GM12878 (cell line): ENCODE measurements around the gene ANO9. TPM values are rescaled to one million over a fixed set of nuclear protein-coding genes. Genes with fewer than 3 reads are reported as not detected.
A peak's percentile ranks its signal among the peaks of the same experiment; 100 is the strongest.

Experiments
- ATAC-seq: fragments of 200-7000 bp; cut with Tn5 transposase; 3 replicates; pipeline ENCODE4 v1.9.1; 2020; ENCODE audit warnings: mild to moderate bottlenecking, moderate library complexity
- BruUV-seq: library from RNA; stranded (reverse); fragments of 400-500 nt; replicated peaks from 2 replicates; lab custom pipeline; 2021; lab: Mats Ljungman, UMichigan
- CTCF ChIA-PET: fragments of 300-600 bp; sonication (Branson Sonifier 250); formaldehyde crosslinking; extraction: SDS; loops from one replicate; lab custom pipeline; 2021; ENCODE audit warnings: inconsistent platforms; lab: Yijun Ruan, JAX
- POLR2A ChIA-PET: fragments of 350-600 bp; formaldehyde crosslinking; extraction: SDS; loops from one replicate; lab custom pipeline; 2021; ENCODE audit warnings: inconsistent platforms; lab: Charles Lee
- RAD21 ChIA-PET: fragments of 300-600 bp; sonication (Branson Sonifier 250); formaldehyde crosslinking; loops from one replicate; lab custom pipeline; 2023; ENCODE audit warnings: antibody characterized with exemption; ENCODE audit not compliant: unreplicated experiment; lab: Charles Lee
- SMC1A ChIA-PET: fragments of 300-600 bp; sonication (Branson Sonifier 250); formaldehyde crosslinking; loops from one replicate; lab custom pipeline; 2023; ENCODE audit not compliant: unreplicated experiment, uncharacterized antibody; lab: Charles Lee
- DNase-seq: peaks from one replicate; pipeline ENCODE4 v3.0.0-alpha.2; 2011; ENCODE audit warnings: low read depth, low spot score
- FAIRE-seq: peaks from 3 replicates; lab custom pipeline; 2011; peaks lifted over from hg19 to GRCh38; lab: Jason Lieb, UNC
- H2AFZ ChIP-seq: 2 replicates; pipeline ENCODE4 v1.6.0; 2011; ENCODE audit warnings: low read depth, low read length, control low read depth; ENCODE audit not compliant: control insufficient read depth
- H3K27ac ChIP-seq: 2 replicates; pipeline ENCODE4 v1.5.1; 2011; ENCODE audit warnings: control low read depth; ENCODE audit not compliant: control insufficient read depth, insufficient read depth
- H3K27me3 ChIP-seq, 2 experiments: replicated peaks in 1 of 2; 2 replicates each; pipeline versions ENCODE4 v1.6.0 to v1.6.1; 2011; ENCODE audit warnings: low read length in 1 of 2; ENCODE audit not compliant: control insufficient read depth in 2 of 2, insufficient read depth in 2 of 2
- H3K36me3 ChIP-seq, 2 experiments: 2 replicates each; pipeline ENCODE4 v1.5.1; 2011; ENCODE audit warnings: low read length in 1 of 2; ENCODE audit not compliant: control insufficient read depth in 2 of 2, insufficient read depth in 2 of 2
- H3K4me1 ChIP-seq: 2 replicates; pipeline ENCODE4 v1.6.1; 2011; ENCODE audit warnings: mild to moderate bottlenecking, low read length, moderate library complexity, mixed read lengths; ENCODE audit not compliant: control insufficient read depth, insufficient read depth
- H3K4me2 ChIP-seq: 2 replicates; pipeline ENCODE4 v1.6.0; 2011; ENCODE audit warnings: control low read depth; ENCODE audit not compliant: control insufficient read depth, insufficient read depth
- H3K4me3 ChIP-seq: fragments of 200-600 bp; sonication (generic); 2 replicates; pipeline ENCODE4 v1.5.1; 2016
- H3K79me2 ChIP-seq: 2 replicates; pipeline ENCODE4 v1.6.0; 2011; ENCODE audit warnings: low read length; ENCODE audit not compliant: control insufficient read depth, insufficient read depth
- H3K9ac ChIP-seq: 2 replicates; pipeline ENCODE4 v1.8.0; 2011; ENCODE audit warnings: low read length, control low read depth, mixed read lengths; ENCODE audit not compliant: control insufficient read depth, insufficient read depth
- H3K9me3 ChIP-seq: replicated peaks from 3 replicates; pipeline ENCODE4 v1.5.1; 2011; ENCODE audit warnings: mild to moderate bottlenecking, low read length; ENCODE audit not compliant: control insufficient read depth, insufficient read depth
- H4K20me1 ChIP-seq: 2 replicates; pipeline ENCODE4 v1.6.0; 2011; ENCODE audit not compliant: control insufficient read depth, insufficient read depth
- CHD1 ChIP-seq: IDR thresholded peaks from 2 replicates; pipeline ENCODE4 v1.6.1; 2012; ENCODE audit warnings: low read depth, low read length, improper control_type of control experiment
- WGBS: methylation state at CpG from one replicate; pipeline ENCODE4 v1.1.6; 2016; ENCODE audit warnings: low lambda C conversion rate; ENCODE audit not compliant: insufficient replicate concordance, insufficient coverage; ENCODE audit errors: missing lambda C conversion rate; 5-methylcytosine and 5-hydroxymethylcytosine counted together
- in situ Hi-C: fragments of 300-500 bp; cut with MboI; formaldehyde crosslinking; loops from 9 replicates; pipeline ENCODE4 v1.14.3; 2018; ENCODE audit warnings: mixed read lengths
- intact Hi-C: fragments of 100-400 bp; cut with micrococcal nuclease; formaldehyde crosslinking; loops from one replicate; pipeline ENCODE4 v1.14.2; 2022; ENCODE audit not compliant: unreplicated experiment
- polyA plus RNA-seq, 11 experiments: library from polyadenylated mRNA; depleted of rRNA in 4 of 11; unstranded in 6 of 11; stranded (reverse) in 5 of 11; fragments of >200 nt; fragmentation: Nextera tagmentation in 4 of 11; fragmentation: Illumina TruSeq in 1 of 11; extraction: Ambion mirVana in 4 of 11; extraction: Trizol in 1 of 11; gene quantifications; 1 replicate in 1 of 11; 2 replicates in 10 of 11; pipeline versions ENCODE4 v1.2.1 to v1.2.3, GENCODE V29; 2011 to 2016; ENCODE audit warnings: inconsistent platforms in 2 of 11, missing spikeins in 2 of 11, low read depth in 1 of 11
- total RNA-seq, 4 experiments: library from RNA; depleted of rRNA in 3 of 4; stranded (reverse); fragments of >200 nt in 3 of 4; fragmentation: Illumina TruSeq in 1 of 4; extraction: Trizol in 1 of 4; gene quantifications; 2 replicates each; pipeline versions ENCODE4 v1.2.1 to v1.2.3, GENCODE V29; 2013 to 2021
- TF ChIP-seq, protein P1 (sequence below): fragments of 450-650 bp; IDR thresholded peaks from 2 replicates; pipeline ENCODE4 v1.6.1; 2017; ENCODE audit warnings: mild to moderate bottlenecking
- TF ChIP-seq, protein P2 (sequence below), 3 experiments: IDR thresholded peaks in 2 of 3; conservative IDR thresholded peaks in 1 of 3; 2 replicates each; pipeline ENCODE4 v1.5.1; 2011; ENCODE audit warnings: low read depth in 3 of 3, low read length in 3 of 3, mild to moderate bottlenecking in 3 of 3, control low read depth in 2 of 3, moderate library complexity in 2 of 3, inconsistent platforms in 1 of 3, mixed read lengths in 1 of 3; ENCODE audit not compliant: control insufficient read depth in 2 of 3, insufficient read depth in 1 of 3; ENCODE audit errors: extremely low read depth in 1 of 3

Gene ANO9
- total and polyA plus RNA-seq, 10 of the 15 experiments (the other 5 are each of a cell fraction or from before 2014, with no cell fraction given) = 0.21 to 42.3 (median 12.0) TPM

DNA sequence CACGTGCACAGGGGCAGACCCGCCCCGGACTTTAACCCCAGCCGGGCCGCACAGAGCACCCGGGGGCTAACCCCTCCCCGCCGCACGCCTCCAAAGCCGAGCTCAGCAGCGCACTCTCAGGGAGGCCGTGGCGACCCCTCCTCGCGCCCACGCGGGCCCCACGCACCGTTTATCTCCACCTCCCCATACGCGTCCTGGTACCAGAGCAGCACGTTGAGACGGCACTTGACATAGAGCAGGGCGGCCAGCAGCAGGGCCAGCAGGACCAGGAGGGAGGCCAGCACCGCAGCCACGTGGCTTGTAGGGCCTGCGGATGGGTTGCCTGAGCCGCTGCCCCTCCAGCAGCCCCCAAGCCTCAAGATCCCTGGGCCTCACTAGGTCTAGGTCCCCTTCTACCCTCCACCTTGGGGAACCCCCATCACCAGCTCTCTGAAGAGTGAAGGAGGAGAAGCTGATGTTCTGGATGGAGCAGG is 34.1 kb downstream of the ANO9 start:
- FAIRE-seq (no peak), ATAC-seq (no peak), DNase-seq (no peak)
- H3K36me3 ChIP-seq = no peaks in the 10 kb centered on the region
- no peak overlapping the region for H3K9ac ChIP-seq
- H3K9me3 ChIP-seq = no peaks in the 10 kb centered on the region
- H3K79me2 ChIP-seq = no peaks in the 10 kb centered on the region
- in situ Hi-C loops = no loop called here
- 72% methylated on average over 25 of the region's 28 CpGs for WGBS
- H3K27me3 ChIP-seq = no peaks in the 10 kb centered on the region
- TF ChIP-seq, protein P1, sequence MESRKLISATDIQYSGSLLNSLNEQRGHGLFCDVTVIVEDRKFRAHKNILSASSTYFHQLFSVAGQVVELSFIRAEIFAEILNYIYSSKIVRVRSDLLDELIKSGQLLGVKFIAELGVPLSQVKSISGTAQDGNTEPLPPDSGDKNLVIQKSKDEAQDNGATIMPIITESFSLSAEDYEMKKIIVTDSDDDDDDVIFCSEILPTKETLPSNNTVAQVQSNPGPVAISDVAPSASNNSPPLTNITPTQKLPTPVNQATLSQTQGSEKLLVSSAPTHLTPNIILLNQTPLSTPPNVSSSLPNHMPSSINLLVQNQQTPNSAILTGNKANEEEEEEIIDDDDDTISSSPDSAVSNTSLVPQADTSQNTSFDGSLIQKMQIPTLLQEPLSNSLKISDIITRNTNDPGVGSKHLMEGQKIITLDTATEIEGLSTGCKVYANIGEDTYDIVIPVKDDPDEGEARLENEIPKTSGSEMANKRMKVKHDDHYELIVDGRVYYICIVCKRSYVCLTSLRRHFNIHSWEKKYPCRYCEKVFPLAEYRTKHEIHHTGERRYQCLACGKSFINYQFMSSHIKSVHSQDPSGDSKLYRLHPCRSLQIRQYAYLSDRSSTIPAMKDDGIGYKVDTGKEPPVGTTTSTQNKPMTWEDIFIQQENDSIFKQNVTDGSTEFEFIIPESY = 0 out of 2 replicates have a peak, but pooled peaks have one; percentile 24
- TF ChIP-seq, protein P2, sequence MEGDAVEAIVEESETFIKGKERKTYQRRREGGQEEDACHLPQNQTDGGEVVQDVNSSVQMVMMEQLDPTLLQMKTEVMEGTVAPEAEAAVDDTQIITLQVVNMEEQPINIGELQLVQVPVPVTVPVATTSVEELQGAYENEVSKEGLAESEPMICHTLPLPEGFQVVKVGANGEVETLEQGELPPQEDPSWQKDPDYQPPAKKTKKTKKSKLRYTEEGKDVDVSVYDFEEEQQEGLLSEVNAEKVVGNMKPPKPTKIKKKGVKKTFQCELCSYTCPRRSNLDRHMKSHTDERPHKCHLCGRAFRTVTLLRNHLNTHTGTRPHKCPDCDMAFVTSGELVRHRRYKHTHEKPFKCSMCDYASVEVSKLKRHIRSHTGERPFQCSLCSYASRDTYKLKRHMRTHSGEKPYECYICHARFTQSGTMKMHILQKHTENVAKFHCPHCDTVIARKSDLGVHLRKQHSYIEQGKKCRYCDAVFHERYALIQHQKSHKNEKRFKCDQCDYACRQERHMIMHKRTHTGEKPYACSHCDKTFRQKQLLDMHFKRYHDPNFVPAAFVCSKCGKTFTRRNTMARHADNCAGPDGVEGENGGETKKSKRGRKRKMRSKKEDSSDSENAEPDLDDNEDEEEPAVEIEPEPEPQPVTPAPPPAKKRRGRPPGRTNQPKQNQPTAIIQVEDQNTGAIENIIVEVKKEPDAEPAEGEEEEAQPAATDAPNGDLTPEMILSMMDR (IDR thresholded peaks at IDR 0.05 in 2 of 3, conservative IDR thresholded peaks at IDR 0.05 in 1 of 3; ENCODE audit: control insufficient read depth in 2 of 3, extremely low read depth in 1 of 3, insufficient read depth in 1 of 3, low read depth in 3 of 3, low read length in 3 of 3) = no peak
- TF ChIP-seq CHD1 = no peak
- intact Hi-C loops = no loop called here
- peaks cover 6% of the 10 kb centered on the region; the same call in 1 of the 2 replicates for H3K4me1 ChIP-seq
- H3K4me3 ChIP-seq = no peak overlapping the region
- no peak overlapping the region for H3K4me2 ChIP-seq
- no peak overlapping the region for H3K27ac ChIP-seq
- CTCF ChIA-PET = interaction anchor here (1.0 to 2.1 kb wide), 2 partner anchors 42 to 46 kb away, joined by 4 to 19 read pairs; partner anchors contain the start of gene PTDSS2
- RAD21 ChIA-PET = interaction anchor here (0.8 to 2.4 kb wide), 6 partner anchors 20 to 139 kb away, joined by 3 to 17 read pairs (median 6); partner anchors contain the start of gene PTDSS2
- no peaks in the 10 kb centered on the region for H4K20me1 ChIP-seq
- SMC1A ChIA-PET = no interaction called here
- POLR2A ChIA-PET = interaction anchor here (1.1 to 1.8 kb wide), 2 partner anchors 41 to 99 kb away, joined by 3 to 10 read pairs; partner anchors contain the start of gene RNH1
- no TSS peak for BruUV-seq
- 0 out of 2 replicates have a peak overlapping the region, but pooled peaks have one; percentile 50 for H2AFZ ChIP-seq
